ENCODE measurements around the gene MED9. TPM values are rescaled to one million over a fixed set of nuclear protein-coding genes. Genes with fewer than 3 reads are reported as not detected.

Gene MED9
- total and polyA plus RNA-seq, 2 of the 8 experiments (the other 6 are each of a cell fraction or from before 2014, with no cell fraction given) = 15.8 to 19.7 TPM

GRCh38 chr17:17453088-17453487 is 23.7 kb upstream of the MED9 start (continued):
- TF ChIP-seq SP2 (IDR thresholded peaks at IDR 0.05; ENCODE audit: low read length) = no peak
- TF ChIP-seq TAF1 (IDR thresholded peaks at IDR 0.05; ENCODE audit: low read depth, low read length) = no peak
- no peak for TF ChIP-seq ZNF274 (IDR thresholded peaks at IDR 0.05; ENCODE audit: borderline replicate concordance, extremely low read depth, low read length)
- no peak for TF ChIP-seq USF2 (IDR thresholded peaks at IDR 0.05; ENCODE audit: low read length)
- TF ChIP-seq TBP (IDR thresholded peaks at IDR 0.05; ENCODE audit: low read depth, low read length) = no peak
- no peak for TF ChIP-seq PHF8 (conservative IDR thresholded peaks at IDR 0.05; ENCODE audit: low read depth, low read length)
